Cardiac fibroblast (primary cell): Measurements from ENCODE around the gene SPATA9.

Source experiments
- DNase-seq, 2 donors: peaks; one replicate each; pipeline versions ENCODE4 v3.0.0 to v3.0.0-alpha.2; 2010; ENCODE audit warnings: low read depth in 2 of 2
- H3K4me3 ChIP-seq, 2 donors: replicated peaks in 1 of 2; 1 replicate in 1 of 2; 2 replicates in 1 of 2; pipeline ENCODE4 v1.5.1; 2011; ENCODE audit warnings: low read depth in 2 of 2, low read length in 2 of 2, mild to moderate bottlenecking in 2 of 2, moderate library complexity in 1 of 2
- CTCF ChIP-seq: IDR thresholded peaks from one replicate; pipeline ENCODE4 v1.5.1; 2011; ENCODE audit warnings: low read depth, mild to moderate bottlenecking, low read length, inconsistent platforms

The SPATA9 gene

GRCh38 chr5:95728494-95729114, 45.8 kb upstream of the SPATA9 start:
- H3K4me3 ChIP-seq, result no peak overlapping the region
- no peak for TF ChIP-seq CTCF
- peak; percentile 59 to 66 for DNase-seq

GRCh38 chr5:95727764-95728191, 45.0 kb upstream of the SPATA9 start:
- peak in 1 of 2 donors; percentile 65 for DNase-seq
- no peak overlapping the region for H3K4me3 ChIP-seq
- TF ChIP-seq CTCF, result no peak

- DNase-seq, result no peak
- no peak for TF ChIP-seq CTCF
- no peak overlapping the region for H3K4me3 ChIP-seq
Observed at GRCh38 chr5:95726811-95727763, 44.3 kb upstream of the SPATA9 start.

- H3K4me3 ChIP-seq, result no peak overlapping the region
- no peak for TF ChIP-seq CTCF
- peak; percentile 62 to 65 for DNase-seq
Observed at GRCh38 chr5:95725937-95726810, 43.4 kb upstream of the SPATA9 start.

- TF ChIP-seq CTCF, result no peak
- DNase-seq, result peak in 1 of 2 donors; percentile 50
- no peak overlapping the region for H3K4me3 ChIP-seq
Observed at GRCh38 chr5:95725071-95725820, 42.5 kb upstream of the SPATA9 start.
